MG63 (cell line): ENCODE data around the gene CLEC16A. TPM values are rescaled to one million over a fixed set of nuclear protein-coding genes. Genes with fewer than 3 reads are reported as not detected.

Experiments used
- DNase-seq: peaks from one replicate; pipeline ENCODE4 v3.0.0-alpha.2; 2020
- H3K27me3 ChIP-seq: fragments of 250-450 bp; sonication (Bioruptor Pico); 2 replicates; pipeline ENCODE4 v1.5.1; 2020; ENCODE audit warnings: mild to moderate bottlenecking, moderate library complexity
- H3K36me3 ChIP-seq: fragments of 250-450 bp; sonication (Bioruptor Pico); 2 replicates; pipeline ENCODE4 v1.5.1; 2020; ENCODE audit warnings: mild to moderate bottlenecking, moderate library complexity
- H3K4me3 ChIP-seq: fragments of 250-450 bp; sonication (Bioruptor Pico); 2 replicates; pipeline ENCODE4 v1.5.1; 2020; ENCODE audit warnings: mild to moderate bottlenecking, moderate library complexity
- H3K9me3 ChIP-seq: fragments of 250-450 bp; sonication (Bioruptor Pico); 2 replicates; pipeline ENCODE4 v1.5.1; 2020; ENCODE audit warnings: mild to moderate bottlenecking, moderate library complexity
- total RNA-seq: library from RNA; depleted of rRNA; stranded (reverse); fragments of >200 nt; shearing (Covaris generic); gene quantifications from 2 replicates; pipeline ENCODE4 v1.2.3, GENCODE V29; 2014; ENCODE audit warnings: low replicate concordance

The CLEC16A gene
- total RNA-seq, 1 experiment from 2014 or later, result 11.5 TPM

DNA sequence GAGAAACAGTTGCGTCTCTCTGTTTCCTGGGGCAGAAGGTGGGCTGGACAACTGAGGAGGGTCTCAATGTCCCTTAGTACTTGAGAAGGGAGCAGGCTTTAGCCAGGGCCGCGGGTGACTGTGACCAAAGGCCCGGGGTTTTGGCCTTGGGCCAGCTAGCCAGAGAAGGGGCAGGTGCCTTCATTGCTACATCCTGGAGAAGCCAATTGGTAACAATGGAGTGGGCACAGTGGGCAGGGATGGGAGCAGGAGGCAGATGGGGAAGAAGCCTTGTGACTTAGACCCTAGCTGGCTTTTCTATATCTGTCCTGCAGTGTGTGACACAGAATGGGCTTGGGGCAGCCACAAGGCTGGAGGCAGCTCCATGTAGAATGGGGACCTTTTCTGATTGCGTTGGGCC is 46.0 kb downstream of the CLEC16A start:
- DNase-seq, result no peak
- no peaks in the 10 kb centered on the region for H3K9me3 ChIP-seq
- peaks cover 16% of the 10 kb centered on the region for H3K36me3 ChIP-seq
- no peaks in the 10 kb centered on the region for H3K27me3 ChIP-seq
- H3K4me3 ChIP-seq, result no peak overlapping the region

- DNase-seq, result no peak
- H3K4me3 ChIP-seq, result no peak overlapping the region
- no peaks in the 10 kb centered on the region for H3K9me3 ChIP-seq
- peaks cover 16% of the 10 kb centered on the region for H3K36me3 ChIP-seq
- no peaks in the 10 kb centered on the region for H3K27me3 ChIP-seq
Observed at GRCh38 chr16:10992112-10992511, 47.7 kb downstream of the CLEC16A start.

DNA sequence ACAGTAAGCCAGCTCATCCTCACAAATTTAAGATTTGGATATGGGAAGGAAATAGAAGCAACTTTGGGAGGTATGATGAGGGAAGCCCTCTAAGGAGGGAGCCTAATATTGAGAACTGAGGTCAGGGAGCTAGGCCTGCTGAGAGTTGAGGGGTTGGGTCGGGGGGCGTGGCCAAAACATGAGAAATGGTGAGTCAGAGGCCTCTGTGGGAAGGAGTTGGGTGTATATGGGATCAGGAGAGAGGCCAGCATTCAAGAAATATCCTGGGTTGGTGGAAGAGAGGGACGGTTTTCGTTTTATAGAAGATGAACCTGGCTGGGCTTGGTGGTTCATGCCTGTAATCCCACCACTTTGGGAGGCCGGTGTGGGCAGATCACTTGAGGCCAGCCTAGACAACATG is 48.4 kb downstream of the CLEC16A start:
- peaks cover 15% of the 10 kb centered on the region for H3K36me3 ChIP-seq
- H3K27me3 ChIP-seq, result no peaks in the 10 kb centered on the region
- DNase-seq, result peak; percentile 91
- H3K4me3 ChIP-seq, result no peak overlapping the region
- no peaks in the 10 kb centered on the region for H3K9me3 ChIP-seq

DNA sequence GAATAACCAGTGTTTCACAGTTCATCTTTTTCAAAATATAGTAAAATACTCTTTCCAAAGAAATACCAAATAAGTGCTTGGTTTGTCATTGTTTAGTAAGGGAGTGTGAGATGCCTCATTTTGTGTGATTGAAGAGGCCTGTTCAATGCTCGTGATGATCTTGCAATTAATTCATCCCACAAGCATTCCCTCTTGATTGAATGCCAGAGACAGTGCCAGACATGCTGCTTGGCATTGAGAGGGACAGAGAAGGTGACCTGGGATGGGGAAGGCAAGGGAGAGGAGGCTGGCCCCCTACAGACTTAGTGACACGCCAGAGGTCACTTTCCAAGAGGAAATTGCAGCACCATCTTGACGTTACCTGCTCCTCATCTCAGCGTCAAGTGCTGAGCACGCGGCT is 49.3 kb downstream of the CLEC16A start:
- H3K36me3 ChIP-seq, result peaks cover 13% of the 10 kb centered on the region
- no peaks in the 10 kb centered on the region for H3K9me3 ChIP-seq
- no peak for DNase-seq
- no peak overlapping the region for H3K4me3 ChIP-seq
- H3K27me3 ChIP-seq, result no peaks in the 10 kb centered on the region

- H3K36me3 ChIP-seq, result peaks cover 13% of the 10 kb centered on the region
- DNase-seq, result no peak
- H3K9me3 ChIP-seq, result no peaks in the 10 kb centered on the region
- no peaks in the 10 kb centered on the region for H3K27me3 ChIP-seq
- no peak overlapping the region for H3K4me3 ChIP-seq
Observed at GRCh38 chr16:10994571-10994970, 50.2 kb downstream of the CLEC16A start.

GRCh38 chr16:10995565-10995964 is 51.2 kb downstream of the CLEC16A start:
- no peaks in the 10 kb centered on the region for H3K9me3 ChIP-seq
- peaks cover 17% of the 10 kb centered on the region for H3K36me3 ChIP-seq
- H3K27me3 ChIP-seq, result no peaks in the 10 kb centered on the region
- H3K4me3 ChIP-seq, result no peak overlapping the region
- DNase-seq, result no peak

DNA sequence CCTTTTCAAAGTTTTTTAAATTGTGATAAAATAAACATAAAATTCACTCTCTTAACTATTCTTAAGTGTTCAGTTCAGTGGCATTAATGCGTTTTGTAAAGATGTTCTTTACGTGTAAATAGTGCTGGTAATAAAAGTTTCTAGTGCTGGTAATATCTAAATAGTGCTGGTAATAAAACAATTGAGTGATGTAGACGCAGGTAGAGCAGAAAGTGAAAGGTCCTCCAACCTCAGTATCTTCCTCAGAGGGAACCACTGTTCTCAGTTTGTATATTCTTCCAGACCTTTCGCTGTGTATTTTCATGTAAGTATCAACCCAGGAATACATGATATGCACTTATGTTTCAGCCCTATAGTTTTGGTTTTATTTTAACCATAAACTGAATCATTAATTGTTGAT is 53.1 kb downstream of the CLEC16A start:
- no peak for DNase-seq
- no peaks in the 10 kb centered on the region for H3K9me3 ChIP-seq
- H3K36me3 ChIP-seq, result peaks cover 15% of the 10 kb centered on the region
- no peaks in the 10 kb centered on the region for H3K27me3 ChIP-seq
- no peak overlapping the region for H3K4me3 ChIP-seq

- Histone ChIP-seq H3K36me3 (peaks cover 22% of the 10 kb centered on the region), H3K4me3 (no peak overlapping the region), H3K9me3 (no peaks in the 10 kb centered on the region), H3K27me3 (no peaks in the 10 kb centered on the region)
- DNase-seq, result no peak
Observed at GRCh38 chr16:10999300-10999699, 54.9 kb downstream of the CLEC16A start.

DNA sequence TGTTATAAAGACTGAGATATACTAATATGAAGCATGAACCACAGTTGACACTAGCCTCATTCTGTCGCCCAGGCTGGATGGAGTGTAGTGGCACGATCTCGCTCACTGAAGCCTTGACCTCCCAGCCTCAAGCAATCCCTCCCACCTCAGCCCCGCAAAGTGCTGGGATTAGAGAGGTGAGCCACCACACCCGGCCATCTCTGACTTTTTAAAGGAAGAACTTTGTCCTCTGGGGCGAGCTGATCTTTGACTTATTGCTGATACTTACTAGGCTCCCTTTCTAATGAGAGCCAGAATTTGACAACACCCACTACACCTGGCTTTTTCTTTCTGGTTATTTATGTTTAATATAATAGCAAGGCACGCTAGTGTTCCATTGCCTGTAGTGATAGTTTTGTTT is 57.2 kb downstream of the CLEC16A start:
- H3K27me3 ChIP-seq, result no peaks in the 10 kb centered on the region
- no peak for DNase-seq
- H3K4me3 ChIP-seq, result no peak overlapping the region
- H3K9me3 ChIP-seq, result no peaks in the 10 kb centered on the region
- peaks cover 21% of the 10 kb centered on the region for H3K36me3 ChIP-seq

DNA sequence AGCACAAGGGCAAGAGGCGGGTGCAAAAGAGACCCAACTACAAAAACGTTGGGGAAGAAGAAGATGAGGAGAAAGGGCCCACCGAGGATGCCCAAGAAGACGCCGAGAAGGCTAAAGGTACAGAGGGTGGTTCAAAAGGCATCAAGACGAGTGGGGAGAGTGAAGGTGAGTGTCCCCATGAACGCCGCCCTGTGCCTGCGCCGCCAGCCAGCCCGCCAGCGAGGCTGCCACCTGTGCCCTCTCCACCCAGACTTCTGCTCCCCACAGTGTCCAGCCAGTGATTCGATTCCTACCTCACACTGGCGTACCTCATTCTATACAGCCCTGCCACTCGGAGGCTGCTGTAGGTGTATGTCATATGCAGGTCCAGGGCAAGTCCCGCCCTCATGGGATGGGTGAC is 58.8 kb downstream of the CLEC16A start:
- Histone ChIP-seq H3K9me3 (no peaks in the 10 kb centered on the region), H3K4me3 (no peak overlapping the region), H3K27me3 (no peaks in the 10 kb centered on the region), H3K36me3 (peaks cover 21% of the 10 kb centered on the region)
- no peak for DNase-seq

- DNase-seq, result peak; percentile 55
- Histone ChIP-seq H3K9me3 (no peaks in the 10 kb centered on the region), H3K4me3 (no peak overlapping the region), H3K36me3 (peaks cover 21% of the 10 kb centered on the region), H3K27me3 (no peaks in the 10 kb centered on the region)
Observed at GRCh38 chr16:11004351-11004750, 60.0 kb downstream of the CLEC16A start.

DNA sequence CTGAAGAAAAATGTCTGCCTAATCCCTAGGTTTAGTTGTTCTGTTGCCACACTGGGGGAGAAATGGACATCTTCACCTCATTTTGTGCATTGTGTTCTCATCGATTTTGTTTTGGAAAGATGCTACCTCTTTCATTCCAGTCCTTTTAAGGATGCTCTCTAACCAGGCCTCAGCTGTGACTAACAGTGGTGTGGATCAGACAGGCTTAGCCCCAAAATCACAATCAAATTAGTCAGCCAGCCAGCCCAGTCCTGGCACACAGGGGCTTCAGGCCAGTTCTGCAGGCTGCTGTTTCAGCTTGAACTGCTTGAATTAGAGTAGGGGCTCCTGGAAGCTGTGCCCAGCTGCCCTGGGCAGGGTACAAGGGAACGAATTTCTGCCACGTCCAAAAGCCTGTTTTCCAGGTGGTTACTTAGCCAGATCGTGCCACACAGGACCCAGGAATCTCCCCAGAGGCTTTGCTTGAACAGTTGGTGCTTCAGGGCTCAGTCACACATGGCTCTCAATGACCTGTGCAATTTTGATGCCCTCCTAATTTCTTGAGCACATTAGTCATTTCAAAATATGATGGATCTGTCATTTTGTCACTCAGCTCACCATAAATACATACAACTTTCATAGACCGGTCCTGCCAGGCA is 60.7 kb downstream of the CLEC16A start:
- H3K4me3 ChIP-seq, result no peak overlapping the region
- DNase-seq, result peak; percentile 74

GRCh38 chr16:11005611-11005975 is 61.2 kb downstream of the CLEC16A start:
- H3K4me3 ChIP-seq, result no peak overlapping the region
- H3K27me3 ChIP-seq, result no peaks in the 10 kb centered on the region
- H3K9me3 ChIP-seq, result no peaks in the 10 kb centered on the region
- H3K36me3 ChIP-seq, result peaks cover 17% of the 10 kb centered on the region
- DNase-seq, result peak; percentile 60

More for the DNA sequence above, 60.7 kb downstream of the CLEC16A start:
- H3K9me3 ChIP-seq, result no peaks in the 10 kb centered on the region
- no peaks in the 10 kb centered on the region for H3K27me3 ChIP-seq
- peaks cover 19% of the 10 kb centered on the region for H3K36me3 ChIP-seq

GRCh38 chr16:11006656-11007055 is 62.3 kb downstream of the CLEC16A start:
- DNase-seq, result no peak
- Histone ChIP-seq H3K36me3 (peaks cover 26% of the 10 kb centered on the region), H3K4me3 (no peak overlapping the region), H3K9me3 (no peaks in the 10 kb centered on the region), H3K27me3 (no peaks in the 10 kb centered on the region)

DNA sequence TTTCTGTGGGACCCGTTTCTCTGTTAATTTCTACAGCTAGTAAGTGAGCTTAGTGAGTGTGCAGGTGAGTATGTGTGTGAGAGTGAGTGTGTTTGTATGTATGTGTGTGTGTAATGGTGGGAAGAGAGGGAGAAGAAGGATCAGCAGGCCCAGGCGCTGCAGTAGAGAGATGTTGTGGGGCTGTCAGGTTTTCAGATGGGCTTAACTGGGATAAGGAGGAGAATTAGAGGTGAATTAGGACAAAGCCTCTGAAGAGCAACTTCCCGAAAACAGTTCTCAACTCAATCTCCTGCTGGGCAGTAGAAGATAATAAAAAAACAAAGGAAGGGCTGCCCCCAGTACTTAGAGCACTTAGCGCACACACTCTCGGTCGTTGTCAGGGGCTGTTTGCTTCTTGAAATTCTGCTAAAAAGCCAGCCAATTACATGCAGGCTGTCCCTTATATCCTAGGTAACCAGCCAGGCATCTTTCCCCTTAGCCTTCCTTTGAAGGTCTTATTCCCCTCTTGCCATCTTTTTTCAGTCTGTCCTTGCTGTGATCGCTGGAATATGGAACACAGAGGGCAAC is 63.4 kb downstream of the CLEC16A start:
- H3K27me3 ChIP-seq, result no peaks in the 10 kb centered on the region
- DNase-seq, result no peak
- peaks cover 23% of the 10 kb centered on the region for H3K36me3 ChIP-seq
- H3K4me3 ChIP-seq, result no peak overlapping the region
- H3K9me3 ChIP-seq, result no peaks in the 10 kb centered on the region

DNA sequence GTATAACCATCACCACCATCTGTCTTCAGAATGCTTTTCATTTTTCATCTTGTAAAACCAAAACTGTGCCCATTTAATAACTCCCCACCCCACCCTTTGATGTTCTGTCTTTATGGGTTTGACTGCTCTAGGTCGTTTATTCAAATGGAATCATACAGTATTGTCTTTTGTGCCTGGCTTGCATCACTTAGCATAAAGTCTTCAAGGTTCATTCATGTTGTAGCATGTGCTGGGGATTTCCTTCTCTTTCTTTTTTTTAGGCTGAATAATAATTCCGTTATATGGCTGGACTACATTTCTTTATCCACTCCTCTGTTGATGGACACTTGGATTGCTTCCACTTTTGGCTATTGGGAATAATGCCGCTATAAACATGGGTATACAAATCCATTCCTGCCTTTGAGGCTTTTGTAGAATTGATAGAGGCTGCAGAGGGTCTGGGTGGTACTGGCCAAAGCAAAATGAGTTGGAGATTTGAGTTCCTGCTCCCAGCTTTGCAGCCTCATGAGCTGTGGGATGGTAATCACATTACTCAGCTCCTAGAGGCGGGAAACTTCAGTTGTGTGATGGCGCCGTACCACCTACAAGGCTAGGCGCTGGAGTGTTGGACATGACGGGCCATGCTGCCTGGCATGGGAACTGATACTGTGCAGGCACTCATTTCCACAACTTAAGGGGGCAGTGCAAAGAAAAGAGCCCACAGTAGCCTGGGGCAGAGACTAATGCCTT is 64.8 kb downstream of the CLEC16A start:
- H3K9me3 ChIP-seq, result no peaks in the 10 kb centered on the region
- peaks cover 18% of the 10 kb centered on the region for H3K36me3 ChIP-seq
- H3K27me3 ChIP-seq, result no peaks in the 10 kb centered on the region
- DNase-seq, result no peak
- no peak overlapping the region for H3K4me3 ChIP-seq

GRCh38 chr16:11010575-11011221 is 66.3 kb downstream of the CLEC16A start:
- H3K27me3 ChIP-seq, result no peaks in the 10 kb centered on the region
- no peaks in the 10 kb centered on the region for H3K9me3 ChIP-seq
- H3K36me3 ChIP-seq, result peaks cover 13% of the 10 kb centered on the region
- no peak overlapping the region for H3K4me3 ChIP-seq
- DNase-seq, result no peak
